Natural killer cell (primary cell): ENCODE data around the gene CDCA8. TPM values are rescaled to one million over a fixed set of nuclear protein-coding genes. Genes with fewer than 3 reads are reported as not detected.

Experiments
- ATAC-seq, 3 donors: fragments of 150-1000 bp in 2 of 3; fragments of 200-7000 bp in 1 of 3; cut with Tn5 transposase; 1 replicate in 1 of 3; 2 replicates in 2 of 3; pipeline ENCODE4 v1.10.0; 2021; ENCODE audit warnings: mild to moderate bottlenecking in 2 of 3, moderate library complexity in 2 of 3
- DNase-seq, 2 donors: peaks; one replicate each; pipeline versions ENCODE4 v3.0.0 to v3.0.0-alpha.2; 2013 to 2021; ENCODE audit warnings: mixed read lengths in 1 of 2
- H3K27ac ChIP-seq: one replicate; pipeline ENCODE4 v1.5.1; 2013; ENCODE audit warnings: mild to moderate bottlenecking, low read length
- H3K27me3 ChIP-seq: one replicate; pipeline ENCODE4 v1.6.1; 2013; ENCODE audit warnings: low read length; ENCODE audit not compliant: control insufficient read depth, insufficient read depth
- H3K36me3 ChIP-seq: one replicate; pipeline ENCODE4 v1.6.1; 2013; ENCODE audit warnings: low read length; ENCODE audit not compliant: control insufficient read depth, insufficient read depth
- H3K4me1 ChIP-seq: one replicate; pipeline ENCODE4 v1.6.1; 2013; ENCODE audit warnings: low read length; ENCODE audit not compliant: control insufficient read depth, insufficient read depth
- H3K4me3 ChIP-seq: one replicate; pipeline ENCODE4 v1.5.1; 2013; ENCODE audit warnings: low read length
- H3K9me3 ChIP-seq: one replicate; pipeline ENCODE4 v1.6.1; 2013; ENCODE audit warnings: low read length; ENCODE audit not compliant: control insufficient read depth, insufficient read depth
- H3K27ac Mint-ChIP-seq, 2 donors: one replicate each; pipeline ENCODE4 v1.8.0; 2022; ENCODE audit warnings: mild to moderate bottlenecking in 2 of 2, mixed read lengths in 2 of 2, moderate library complexity in 1 of 2
- H3K27me3 Mint-ChIP-seq, 2 donors: one replicate each; pipeline ENCODE4 v1.8.0; 2022; ENCODE audit warnings: low read depth in 2 of 2, mixed read lengths in 2 of 2
- H3K36me3 Mint-ChIP-seq: one replicate; pipeline ENCODE4 v1.8.0; 2022; ENCODE audit warnings: mixed read lengths
- H3K4me1 Mint-ChIP-seq, 2 donors: one replicate each; pipeline ENCODE4 v1.8.0; 2022; ENCODE audit warnings: mixed read lengths in 2 of 2
- H3K4me3 Mint-ChIP-seq: one replicate; pipeline ENCODE4 v1.8.0; 2022; ENCODE audit warnings: mild to moderate bottlenecking, moderate library complexity, mixed read lengths
- H3K9me3 Mint-ChIP-seq, 2 donors: one replicate each; pipeline ENCODE4 v1.8.0; 2022; ENCODE audit warnings: mixed read lengths in 2 of 2
- CTCF ChIP-seq: fragments of 200-600 bp; IDR thresholded peaks from one replicate; pipeline ENCODE4 v1.8.0; 2022; ENCODE audit warnings: antibody characterized with exemption
- WGBS: methylation state at CpG from one replicate; pipeline ENCODE4 v1.1.7; 2013; ENCODE audit warnings: missing lambda C conversion rate; ENCODE audit not compliant: insufficient coverage; 5-methylcytosine and 5-hydroxymethylcytosine counted together
- intact Hi-C: fragments of 100-400 bp; cut with micrococcal nuclease; formaldehyde crosslinking; loops from one replicate; pipeline ENCODE4 v1.14.2; 2022
- total RNA-seq, 4 donors: library from RNA; stranded (reverse); fragments of 120-200 nt in 1 of 4; gene quantifications; one replicate each; pipeline versions ENCODE4 v1.2.3 to v1.2.4, GENCODE V29; 2013 to 2022

Gene CDCA8
- total RNA-seq, 3 donors from 2014 or later (not counting 1 experiment from before 2014, with no cell fraction given): 1.6 to 3.3 (median 2.2) TPM

GRCh38 chr1:37753473-37754321, 61.4 kb downstream of the CDCA8 start:
- Mint-ChIP-seq H3K27me3 (peaks cover 19 to 26% of the 10 kb centered on the region in 2 donors), H3K4me1 (peaks cover 0 to 6% of the 10 kb centered on the region in 2 donors), H3K9me3 (no peaks in the 10 kb centered on the region), H3K36me3 (no peaks in the 10 kb centered on the region), H3K4me3 (peak overlapping the region; percentile 59), H3K27ac (no peak overlapping the region)
- WGBS: 10% methylated on average over 52 of the region's 52 CpGs
- DNase-seq (no peak), ATAC-seq (no peak)
- Histone ChIP-seq H3K27me3 (peaks cover 12% of the 10 kb centered on the region), H3K36me3 (no peaks in the 10 kb centered on the region), H3K4me3 (no peak overlapping the region), H3K27ac (no peak overlapping the region), H3K9me3 (no peaks in the 10 kb centered on the region), H3K4me1 (peaks cover 4% of the 10 kb centered on the region)
- intact Hi-C loops: no loop called here
- TF ChIP-seq CTCF: no peak

GRCh38 chr1:37755290-37755689, 63.0 kb downstream of the CDCA8 start:
- H3K4me3 Mint-ChIP-seq: no peak overlapping the region
- H3K27me3 Mint-ChIP-seq: peaks cover 11 to 23% of the 10 kb centered on the region in 2 donors
- Histone ChIP-seq H3K27ac (no peak overlapping the region), H3K27me3 (peaks cover 15% of the 10 kb centered on the region), H3K36me3 (no peaks in the 10 kb centered on the region), H3K4me1 (peaks cover 4% of the 10 kb centered on the region), H3K9me3 (no peaks in the 10 kb centered on the region), H3K4me3 (no peak overlapping the region)
- H3K36me3 Mint-ChIP-seq: no peaks in the 10 kb centered on the region
- peaks cover 0 to 6% of the 10 kb centered on the region in 2 donors for H3K4me1 Mint-ChIP-seq
- no peak for ATAC-seq
- H3K27ac Mint-ChIP-seq: no peak overlapping the region
- TF ChIP-seq CTCF: no peak
- no peaks in the 10 kb centered on the region for H3K9me3 Mint-ChIP-seq
- intact Hi-C loops: no loop called here
- no CpG with 5 or more reads among the region's 1 CpG for WGBS
- no peak for DNase-seq

GRCh38 chr1:37755951-37756560, 63.7 kb downstream of the CDCA8 start:
- H3K4me1 Mint-ChIP-seq: peaks cover 0 to 6% of the 10 kb centered on the region in 2 donors
- Histone ChIP-seq H3K4me3 (no peak overlapping the region), H3K9me3 (no peaks in the 10 kb centered on the region), H3K36me3 (no peaks in the 10 kb centered on the region), H3K27me3 (peaks cover 15% of the 10 kb centered on the region), H3K27ac (no peak overlapping the region), H3K4me1 (peaks cover 4% of the 10 kb centered on the region)
- H3K36me3 Mint-ChIP-seq: no peaks in the 10 kb centered on the region
- no peak overlapping the region for H3K4me3 Mint-ChIP-seq
- H3K9me3 Mint-ChIP-seq: no peaks in the 10 kb centered on the region
- WGBS: 75% methylated on average over 3 of the region's 4 CpGs
- TF ChIP-seq CTCF: no peak
- ATAC-seq (no peak), DNase-seq (no peak)
- intact Hi-C loops: no loop called here
- peaks cover 8 to 19% of the 10 kb centered on the region in 2 donors for H3K27me3 Mint-ChIP-seq
- H3K27ac Mint-ChIP-seq: no peak overlapping the region

Other genes with a start within 250 kb of the CDCA8 start
- gene ZC3H12A, start 217.9 kb upstream of the CDCA8 start, total RNA-seq: 100 to 1,000 TPM; 219 to 366 (median 289) TPM
- 10 to 100 TPM; 63.9 to 78.7 (median 69.0) TPM for gene MEAF6, start 177.8 kb upstream of the CDCA8 start, total RNA-seq
- 10 to 100 TPM; 67.2 to 74.8 (median 68.1) TPM for gene SNIP1, start 138.2 kb upstream of the CDCA8 start, total RNA-seq
- gene DNALI1, start 135.6 kb upstream of the CDCA8 start, total RNA-seq: under 1 TPM in 1 of 3 donors, not detected in 2; 0.09 TPM
- gene GNL2, start 96.6 kb upstream of the CDCA8 start, total RNA-seq: 10 to 100 TPM; 70.7 to 89.9 (median 85.8) TPM
- not detected for gene RSPO1, start 57.6 kb upstream of the CDCA8 start, total RNA-seq
- not detected for gene EPHA10, start 72.6 kb downstream of the CDCA8 start, total RNA-seq
- gene MANEAL, start 101.3 kb downstream of the CDCA8 start, total RNA-seq: 1 to 10 TPM; 1.6 to 3.8 (median 2.4) TPM
- gene C1orf122, start 115.3 kb downstream of the CDCA8 start, total RNA-seq: 10 to 100 TPM; 13.9 to 22.9 (median 14.9) TPM
- 10 to 100 TPM; 19.9 to 26.2 (median 24.4) TPM for gene YRDC, start 115.7 kb downstream of the CDCA8 start, total RNA-seq
- 10 to 100 TPM; 31.2 to 35.6 (median 32.7) TPM for gene MTF1, start 167.1 kb downstream of the CDCA8 start, total RNA-seq